GM12878 (cell line): ENCODE data around the gene DAZAP1.

Source experiments
- BHLHE40 ChIP-seq, 2 experiments: fragments of 450-650 bp in 1 of 2; IDR thresholded peaks; 2 replicates each; pipeline ENCODE4 v1.6.1; 2011 to 2017; ENCODE audit warnings: low read depth in 2 of 2, borderline replicate concordance in 1 of 2, improper control_type of control experiment in 1 of 2, low read length in 1 of 2, mild to moderate bottlenecking in 1 of 2
- HDAC6 ChIP-seq: fragments of 200-600 bp; sonication (generic); IDR thresholded peaks from one replicate; pipeline ENCODE4 v1.8.0; 2017; ENCODE audit warnings: antibody characterized with exemption; ENCODE audit not compliant: unreplicated experiment

- TF ChIP-seq BHLHE40 (IDR thresholded peaks at IDR 0.05; ENCODE audit: borderline replicate concordance in 1 of 2, low read depth in 2 of 2, low read length in 1 of 2) (no peak), HDAC6 (no peak)
Measured at GRCh38 chr19:1475751-1476437, 68.5 kb downstream of the DAZAP1 start.
